Breast epithelium (tissue), 4 donors: ENCODE results near the gene PARP15. TPM values are rescaled to one million over a fixed set of nuclear protein-coding genes. Genes with fewer than 3 reads are reported as not detected.

Source experiments
- DNase-seq, 2 donors: peaks; one replicate each; pipeline ENCODE4 v3.0.0-alpha.2; 2019; ENCODE audit warnings: low spot score in 2 of 2
- H3K27ac ChIP-seq, 2 donors: fragments of 200-600 bp; sonication (generic) in 1 of 2; one replicate each; pipeline ENCODE4 v1.5.1; 2016 to 2019; ENCODE audit warnings: mild to moderate bottlenecking in 1 of 2
- H3K27me3 ChIP-seq, 2 donors: fragments of 200-600 bp; sonication (generic) in 1 of 2; one replicate each; pipeline versions ENCODE4 v1.5.1 to v1.6.0; 2017 to 2019; ENCODE audit warnings: control low read depth in 1 of 2, mild to moderate bottlenecking in 1 of 2
- H3K36me3 ChIP-seq: fragments of 200-600 bp; one replicate; pipeline ENCODE4 v1.5.1; 2019
- H3K4me1 ChIP-seq, 2 donors: fragments of 200-600 bp; sonication (generic); one replicate each; pipeline ENCODE4 v1.5.1; 2016 to 2019; ENCODE audit warnings: control low read depth in 1 of 2
- H3K4me3 ChIP-seq, 3 donors: fragments of 200-600 bp; sonication (generic); 1 replicate in 2 of 3; 2 replicates in 1 of 3; pipeline ENCODE4 v1.5.1; 2016 to 2019; ENCODE audit warnings: mild to moderate bottlenecking in 3 of 3, moderate library complexity in 2 of 3
- H3K9me3 ChIP-seq, 2 donors: fragments of 200-600 bp; sonication (generic) in 1 of 2; one replicate each; pipeline ENCODE4 v1.5.1; 2016 to 2019; ENCODE audit warnings: control low read depth in 1 of 2
- POLR2A ChIP-seq: fragments of 450-650 bp; IDR thresholded peaks from one replicate; pipeline ENCODE4 v1.6.1; 2016; ENCODE audit warnings: antibody characterized with exemption, mild to moderate bottlenecking, moderate library complexity
- POLR2AphosphoS5 ChIP-seq, 3 donors: sonication (generic); formaldehyde crosslinking; IDR thresholded peaks; one replicate each; pipeline ENCODE4 v1.6.1; 2017; ENCODE audit warnings: antibody characterized with exemption in 3 of 3
- intact Hi-C: fragments of 100-400 bp; cut with DNase I; formaldehyde crosslinking; loops from one replicate; pipeline ENCODE4 v1.15.1; 2023; ENCODE audit warnings: low total_unique reads
- total RNA-seq, 3 donors: library from RNA; depleted of rRNA; stranded (reverse); fragments of >200 nt; gene quantifications; one replicate each; pipeline ENCODE4 v1.1.0, GENCODE V29; 2016
- TF ChIP-seq, protein P1 (sequence below), 3 donors: fragments of 450-650 bp; IDR thresholded peaks; one replicate each; pipeline ENCODE4 v1.5.1; 2016 to 2017; ENCODE audit warnings: antibody characterized with exemption in 3 of 3, mild to moderate bottlenecking in 3 of 3, moderate library complexity in 3 of 3

Gene PARP15
- total RNA-seq, 3 donors from 2014 or later: 2.9 to 5.6 (median 5.4) TPM

GRCh38 chr3:122581622-122582021 is 4.2 kb downstream of the PARP15 start:
- Histone ChIP-seq H3K36me3 (no peaks in the 10 kb centered on the region), H3K9me3 (peaks cover 13 to 18% of the 10 kb centered on the region in 2 donors), H3K4me3 (no peak overlapping the region), H3K27me3 (no peaks in the 10 kb centered on the region), H3K27ac (no peak overlapping the region), H3K4me1 (no peaks in the 10 kb centered on the region)
- intact Hi-C loops: no loop called here
- no peak for DNase-seq
- TF ChIP-seq, protein P1, sequence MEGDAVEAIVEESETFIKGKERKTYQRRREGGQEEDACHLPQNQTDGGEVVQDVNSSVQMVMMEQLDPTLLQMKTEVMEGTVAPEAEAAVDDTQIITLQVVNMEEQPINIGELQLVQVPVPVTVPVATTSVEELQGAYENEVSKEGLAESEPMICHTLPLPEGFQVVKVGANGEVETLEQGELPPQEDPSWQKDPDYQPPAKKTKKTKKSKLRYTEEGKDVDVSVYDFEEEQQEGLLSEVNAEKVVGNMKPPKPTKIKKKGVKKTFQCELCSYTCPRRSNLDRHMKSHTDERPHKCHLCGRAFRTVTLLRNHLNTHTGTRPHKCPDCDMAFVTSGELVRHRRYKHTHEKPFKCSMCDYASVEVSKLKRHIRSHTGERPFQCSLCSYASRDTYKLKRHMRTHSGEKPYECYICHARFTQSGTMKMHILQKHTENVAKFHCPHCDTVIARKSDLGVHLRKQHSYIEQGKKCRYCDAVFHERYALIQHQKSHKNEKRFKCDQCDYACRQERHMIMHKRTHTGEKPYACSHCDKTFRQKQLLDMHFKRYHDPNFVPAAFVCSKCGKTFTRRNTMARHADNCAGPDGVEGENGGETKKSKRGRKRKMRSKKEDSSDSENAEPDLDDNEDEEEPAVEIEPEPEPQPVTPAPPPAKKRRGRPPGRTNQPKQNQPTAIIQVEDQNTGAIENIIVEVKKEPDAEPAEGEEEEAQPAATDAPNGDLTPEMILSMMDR (IDR thresholded peaks at IDR 0.05): no peak
- no peak for TF ChIP-seq POLR2A
- TF ChIP-seq POLR2AphosphoS5 (IDR thresholded peaks at IDR 0.05): no peak

- DNase-seq: no peak
- no peak overlapping the region for H3K27ac ChIP-seq
- no peaks in the 10 kb centered on the region for H3K4me1 ChIP-seq
- intact Hi-C loops: no loop called here
- TF ChIP-seq POLR2AphosphoS5 (IDR thresholded peaks at IDR 0.05) (no peak), POLR2A (no peak)
- TF ChIP-seq, protein P1 (IDR thresholded peaks at IDR 0.05): no peak
- H3K4me3 ChIP-seq: no peak overlapping the region
- H3K36me3 ChIP-seq: no peaks in the 10 kb centered on the region
- H3K27me3 ChIP-seq: no peaks in the 10 kb centered on the region
- peaks cover 13 to 18% of the 10 kb centered on the region in 2 donors for H3K9me3 ChIP-seq
These were observed 4.9 kb downstream of the PARP15 start for GRCh38 chr3:122582390-122582789.

DNA sequence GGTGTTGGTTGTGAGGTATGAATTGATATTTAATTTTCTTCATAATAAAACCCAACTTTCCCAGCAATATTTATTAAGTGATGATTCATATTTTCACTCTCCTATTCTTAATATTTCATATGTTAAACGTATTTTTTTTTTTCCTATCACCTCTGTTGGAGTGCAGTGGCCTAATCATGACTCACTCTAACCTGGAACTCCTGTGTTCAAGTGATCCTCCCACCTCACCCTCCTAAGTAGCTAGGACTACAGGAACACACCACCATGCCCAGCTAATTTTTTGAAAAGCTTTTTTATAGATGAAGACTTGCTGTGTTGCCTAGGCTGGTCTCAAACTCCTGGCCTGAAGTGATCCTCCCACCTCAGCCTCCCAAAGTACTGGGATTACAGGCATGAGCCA is 8.6 kb downstream of the PARP15 start:
- H3K9me3 ChIP-seq: peaks cover 13 to 18% of the 10 kb centered on the region in 2 donors
- intact Hi-C loops: no loop called here
- H3K27me3 ChIP-seq: no peaks in the 10 kb centered on the region
- DNase-seq: no peak
- no peak overlapping the region for H3K27ac ChIP-seq
- no peak overlapping the region for H3K4me3 ChIP-seq
- no peaks in the 10 kb centered on the region for H3K36me3 ChIP-seq
- no peaks in the 10 kb centered on the region for H3K4me1 ChIP-seq
- TF ChIP-seq POLR2A (no peak), POLR2AphosphoS5 (IDR thresholded peaks at IDR 0.05) (no peak)
- TF ChIP-seq, protein P1 (IDR thresholded peaks at IDR 0.05): no peak

- H3K27ac ChIP-seq: no peak overlapping the region
- no peaks in the 10 kb centered on the region for H3K4me1 ChIP-seq
- no peaks in the 10 kb centered on the region for H3K27me3 ChIP-seq
- H3K9me3 ChIP-seq: peaks cover 8 to 11% of the 10 kb centered on the region in 2 donors
- DNase-seq: no peak
- no peaks in the 10 kb centered on the region for H3K36me3 ChIP-seq
- H3K4me3 ChIP-seq: no peak overlapping the region
- intact Hi-C loops: no loop called here
- TF ChIP-seq, protein P1 (IDR thresholded peaks at IDR 0.05): no peak
- no peak for TF ChIP-seq POLR2AphosphoS5 (IDR thresholded peaks at IDR 0.05)
- TF ChIP-seq POLR2A: no peak
These were observed 9.5 kb downstream of the PARP15 start for GRCh38 chr3:122586773-122587485.

- TF ChIP-seq POLR2AphosphoS5 (IDR thresholded peaks at IDR 0.05) (no peak), POLR2A (no peak)
- TF ChIP-seq, protein P1 (IDR thresholded peaks at IDR 0.05): no peak
- DNase-seq: no peak
- H3K36me3 ChIP-seq: no peaks in the 10 kb centered on the region
- H3K4me3 ChIP-seq: no peak overlapping the region
- no peaks in the 10 kb centered on the region for H3K4me1 ChIP-seq
- no peaks in the 10 kb centered on the region for H3K27me3 ChIP-seq
- H3K9me3 ChIP-seq: peaks cover 1 to 7% of the 10 kb centered on the region in 2 donors
- intact Hi-C loops: no loop called here
- no peak overlapping the region for H3K27ac ChIP-seq
These were observed 10.1 kb downstream of the PARP15 start for GRCh38 chr3:122587572-122587971.
